Stimulated activated effector memory CD8-positive, alpha-beta T cell treated with anti-CD3 and anti-CD28 coated beads, Interleukin-12 subunit alpha, Interleukin-12 subunit beta, amount 100 ng/mL, for 72 hours (primary cell): Measurements from ENCODE around the gene RPL41.
"Not testable (repeated sequence)": the region's sequence is repeated elsewhere in the genome, so short reads cannot be mapped to it uniquely, and the experiment has no call there.

Source experiments
- ATAC-seq: fragments of 150-1000 bp; cut with Tn5 transposase; 2 replicates; pipeline ENCODE4 v1.10.0; 2021
- DNase-seq, 2 donors: peaks; one replicate each; pipeline ENCODE4 v3.0.0; 2021 to 2022; ENCODE audit warnings: low spot score in 2 of 2
- H3K27ac Mint-ChIP-seq: one replicate; pipeline ENCODE4 v1.8.0; 2022; ENCODE audit warnings: mild to moderate bottlenecking, mixed read lengths
- H3K36me3 Mint-ChIP-seq: one replicate; pipeline ENCODE4 v1.8.0; 2022; ENCODE audit warnings: mild to moderate bottlenecking, mixed read lengths
- H3K4me1 Mint-ChIP-seq: one replicate; pipeline ENCODE4 v1.8.0; 2022; ENCODE audit warnings: mixed read lengths
- H3K4me3 Mint-ChIP-seq: one replicate; pipeline ENCODE4 v1.8.0; 2022; ENCODE audit warnings: mild to moderate bottlenecking, mixed read lengths
- H3K9me3 Mint-ChIP-seq: one replicate; pipeline ENCODE4 v1.8.0; 2022; ENCODE audit warnings: mixed read lengths

The RPL41 gene

GRCh38 chr12:56152756-56153677 lies 36.6 kb downstream of the RPL41 start:
- peaks cover 62% of the 10 kb centered on the region for H3K4me1 Mint-ChIP-seq
- peaks cover 66% of the 10 kb centered on the region for H3K36me3 Mint-ChIP-seq
- DNase-seq (no peak), ATAC-seq (no peak)
- H3K27ac Mint-ChIP-seq = peak overlapping the region; percentile 98
- no peaks in the 10 kb centered on the region for H3K9me3 Mint-ChIP-seq
- H3K4me3 Mint-ChIP-seq = peak overlapping the region; percentile 87

GRCh38 chr12:56153678-56154065 lies 37.2 kb downstream of the RPL41 start:
- no peak for DNase-seq
- Mint-ChIP-seq H3K4me1 (peaks cover 66% of the 10 kb centered on the region), H3K36me3 (peaks cover 72% of the 10 kb centered on the region), H3K9me3 (no peaks in the 10 kb centered on the region), H3K4me3 (peak overlapping the region; percentile 87), H3K27ac (peak overlapping the region; percentile 98)
- no peak for ATAC-seq

- Mint-ChIP-seq H3K27ac (peak overlapping the region; percentile 98), H3K4me1 (peaks cover 72% of the 10 kb centered on the region), H3K4me3 (no peak overlapping the region), H3K9me3 (no peaks in the 10 kb centered on the region), H3K36me3 (peaks cover 79% of the 10 kb centered on the region)
- ATAC-seq (no peak), DNase-seq (no peak)
Measured at GRCh38 chr12:56154246-56154771, 37.9 kb downstream of the RPL41 start.

- H3K4me1 Mint-ChIP-seq = peaks cover 77% of the 10 kb centered on the region
- H3K4me3 Mint-ChIP-seq = no peak overlapping the region
- no peaks in the 10 kb centered on the region for H3K9me3 Mint-ChIP-seq
- no peak for DNase-seq
- H3K27ac Mint-ChIP-seq = peak overlapping the region; percentile 98
- peaks cover 82% of the 10 kb centered on the region for H3K36me3 Mint-ChIP-seq
- no peak for ATAC-seq
Measured at GRCh38 chr12:56154818-56155217, 38.4 kb downstream of the RPL41 start.

- Mint-ChIP-seq H3K36me3 (peaks cover 82% of the 10 kb centered on the region), H3K27ac (peak overlapping the region; percentile 98), H3K4me1 (peaks cover 79% of the 10 kb centered on the region)
Measured at GRCh38 chr12:56155256-56155845, 38.9 kb downstream of the RPL41 start.

GRCh38 chr12:56156464-56157200 lies 40.2 kb downstream of the RPL41 start:
- H3K27ac Mint-ChIP-seq = peak overlapping the region; percentile 98
- DNase-seq, H3K9me3 Mint-ChIP-seq, ATAC-seq: not testable (repeated sequence)
- H3K36me3 Mint-ChIP-seq = peaks cover 82% of the 10 kb centered on the region
- peaks cover 79% of the 10 kb centered on the region for H3K4me1 Mint-ChIP-seq
- H3K4me3 Mint-ChIP-seq = peak overlapping the region; percentile 97

More at GRCh38 chr12:56155256-56155845, 38.9 kb downstream of the RPL41 start:
- peak overlapping the region; percentile 6 for H3K4me3 Mint-ChIP-seq
- DNase-seq (no peak), ATAC-seq (no peak)
- no peaks in the 10 kb centered on the region for H3K9me3 Mint-ChIP-seq

GRCh38 chr12:56157201-56158028 lies 41.0 kb downstream of the RPL41 start:
- peaks cover 83% of the 10 kb centered on the region for H3K36me3 Mint-ChIP-seq
- peaks cover 81% of the 10 kb centered on the region for H3K4me1 Mint-ChIP-seq
- peak overlapping the region; percentile 97 for H3K4me3 Mint-ChIP-seq
- DNase-seq = peak in 1 of 2 donors; percentile 79
- H3K9me3 Mint-ChIP-seq = no peaks in the 10 kb centered on the region
- peak overlapping the region; percentile 98 for H3K27ac Mint-ChIP-seq
- peak; percentile 56 for ATAC-seq

- no peaks in the 10 kb centered on the region for H3K9me3 Mint-ChIP-seq
- peaks cover 91% of the 10 kb centered on the region for H3K36me3 Mint-ChIP-seq
- ATAC-seq (peak; percentile 92), DNase-seq (peak; percentile 74 to 93)
- H3K4me3 Mint-ChIP-seq = peak within 1 kb of the TSS; percentile 97
- H3K4me1 Mint-ChIP-seq = peaks cover 77% of the 10 kb centered on the region
- H3K27ac Mint-ChIP-seq = peak within 1 kb of the TSS; percentile 98
Measured at GRCh38 chr12:56158029-56158925, 41.8 kb downstream of the RPL41 start, which contains the start of gene MYL6. Gene MYL6, plus strand, starts transcription at chr12:56158359. Its CDS starts 43 bp downstream, at chr12:56158402.

GRCh38 chr12:56158926-56159461 lies 42.6 kb downstream of the RPL41 start:
- peak overlapping the region; percentile 97 for H3K4me3 Mint-ChIP-seq
- H3K9me3 Mint-ChIP-seq = no peaks in the 10 kb centered on the region
- peaks cover 70% of the 10 kb centered on the region for H3K4me1 Mint-ChIP-seq
- no peak for ATAC-seq
- H3K36me3 Mint-ChIP-seq = peaks cover 98% of the 10 kb centered on the region
- no peak for DNase-seq
- peak overlapping the region; percentile 98 for H3K27ac Mint-ChIP-seq

GRCh38 chr12:56159482-56160192 lies 43.2 kb downstream of the RPL41 start:
- DNase-seq = no peak
- peaks cover 72% of the 10 kb centered on the region for H3K4me1 Mint-ChIP-seq
- no peak for ATAC-seq

GRCh38 chr12:56160193-56160763 lies 43.8 kb downstream of the RPL41 start:
- DNase-seq (peak in 1 of 2 donors; percentile 34), ATAC-seq (peak; percentile 60)
- peaks cover 100% of the 10 kb centered on the region for H3K36me3 Mint-ChIP-seq
- peak overlapping the region; percentile 98 for H3K27ac Mint-ChIP-seq
- peak overlapping the region; percentile 97 for H3K4me3 Mint-ChIP-seq
- H3K9me3 Mint-ChIP-seq = no peaks in the 10 kb centered on the region
- H3K4me1 Mint-ChIP-seq = peaks cover 67% of the 10 kb centered on the region

More at GRCh38 chr12:56159482-56160192, 43.2 kb downstream of the RPL41 start:
- peak overlapping the region; percentile 97 for H3K4me3 Mint-ChIP-seq
- H3K9me3 Mint-ChIP-seq = no peaks in the 10 kb centered on the region
- peaks cover 100% of the 10 kb centered on the region for H3K36me3 Mint-ChIP-seq
- peak overlapping the region; percentile 98 for H3K27ac Mint-ChIP-seq

- Mint-ChIP-seq H3K27ac (peak overlapping the region; percentile 98), H3K9me3 (no peaks in the 10 kb centered on the region), H3K36me3 (peaks cover 100% of the 10 kb centered on the region), H3K4me3 (peak overlapping the region; percentile 97), H3K4me1 (peaks cover 63% of the 10 kb centered on the region)
- ATAC-seq = no peak
- DNase-seq = no peak
Measured at GRCh38 chr12:56160894-56161689, 44.7 kb downstream of the RPL41 start.
